ENCODE measurements around the gene MTCH1.

MTCH1 gene

DNA sequence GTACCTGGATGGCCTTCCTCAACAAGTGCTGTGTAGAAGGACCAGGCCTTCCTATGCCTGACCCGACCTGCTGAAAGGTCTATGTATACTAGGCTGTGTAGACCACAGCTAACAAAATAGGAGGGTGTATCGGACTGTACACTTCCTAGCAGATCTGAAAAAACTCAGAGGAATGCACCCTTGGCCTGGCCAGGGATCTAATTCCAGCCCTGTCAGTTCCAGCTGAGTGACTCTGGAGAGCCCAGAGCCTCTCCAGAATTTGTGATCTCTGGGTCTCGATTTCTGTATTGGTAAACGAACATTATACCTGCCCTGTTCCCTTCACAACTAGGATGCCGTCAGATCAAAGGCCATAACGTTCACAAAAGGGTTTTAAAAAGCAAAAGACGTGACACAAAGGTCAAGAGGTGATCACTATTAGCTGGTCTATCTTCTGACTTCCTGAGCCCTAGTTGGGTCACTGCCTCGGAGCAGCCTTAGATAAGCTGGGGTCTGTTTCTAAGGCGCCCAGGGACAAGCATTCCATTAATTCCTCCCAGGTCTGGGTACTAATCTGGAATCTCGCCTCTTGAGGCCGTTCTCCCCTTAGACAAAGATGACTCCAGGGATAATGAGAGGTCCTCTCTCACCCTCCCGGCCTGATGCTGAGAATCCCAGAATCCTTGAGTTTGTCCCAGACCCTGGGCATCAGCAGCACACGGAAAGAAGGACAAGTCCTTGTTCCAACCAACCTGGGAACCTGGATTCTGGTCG, 13.9 kb downstream of the MTCH1 start:
- Histone ChIP-seq H3K27me3 (ENCODE audit: insufficient read depth, low read length) (no peaks in the 10 kb centered on the region), H3K4me3 (ENCODE audit: low read length) (no peak overlapping the region), H3K27ac (ENCODE audit: low read length) (no peak overlapping the region), H3K36me3 (ENCODE audit: insufficient read depth, low read depth, low read length) (peaks cover 100% of the 10 kb centered on the region), H3K9me3 (ENCODE audit: insufficient read depth, low read depth, low read length) (no peaks in the 10 kb centered on the region), H3K9ac (ENCODE audit: low read depth, low read length) (no peak overlapping the region), H3K4me1 (ENCODE audit: insufficient read depth, low read length) (no peaks in the 10 kb centered on the region)

DNA sequence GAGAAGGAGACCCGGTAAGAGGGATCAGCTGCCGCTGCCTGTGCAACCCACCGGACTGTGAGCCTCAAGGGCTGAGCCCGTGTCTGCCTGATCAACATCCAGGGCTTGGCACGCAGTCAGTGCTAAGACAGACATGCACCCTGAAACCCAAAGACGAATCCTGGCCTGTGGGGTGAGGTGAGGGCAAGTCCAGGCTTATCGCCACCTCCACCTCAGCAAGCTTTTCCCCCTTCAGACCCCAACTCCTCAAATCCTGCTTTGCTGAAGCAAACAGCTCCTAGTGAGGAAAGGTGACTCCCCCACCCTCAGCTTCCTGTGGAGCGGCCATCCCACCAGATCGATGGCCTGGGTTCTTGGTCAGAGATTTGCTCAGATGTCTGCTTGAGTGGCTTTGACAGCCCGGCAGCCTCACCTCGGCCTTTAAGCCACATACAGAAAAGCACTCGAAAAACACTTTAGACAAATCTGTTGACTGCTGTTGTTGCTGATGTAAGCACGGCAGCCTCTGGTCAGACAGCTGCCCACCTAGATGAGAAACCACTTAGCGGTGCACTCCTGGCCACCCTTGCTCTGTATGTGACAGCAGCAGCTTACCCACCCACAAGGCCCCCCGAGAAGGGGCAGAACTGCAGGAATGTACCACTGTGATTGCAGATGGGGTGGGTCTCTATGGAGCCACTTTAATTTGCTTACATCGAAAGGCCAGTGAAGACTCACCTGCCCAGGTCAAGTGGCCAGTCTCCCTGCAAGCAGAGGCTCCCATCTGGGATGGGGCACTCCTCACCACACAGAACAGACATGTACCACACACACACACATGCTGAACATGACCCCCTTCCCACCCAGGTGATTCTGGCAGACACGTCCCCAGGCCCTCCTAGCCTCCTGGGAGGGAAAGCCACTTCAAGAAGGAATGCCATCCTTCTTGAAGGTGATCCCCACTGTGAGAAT, 14.8 kb downstream of the MTCH1 start:
- no peak overlapping the region for H3K9ac ChIP-seq (ENCODE audit: low read depth, low read length)

DNA sequence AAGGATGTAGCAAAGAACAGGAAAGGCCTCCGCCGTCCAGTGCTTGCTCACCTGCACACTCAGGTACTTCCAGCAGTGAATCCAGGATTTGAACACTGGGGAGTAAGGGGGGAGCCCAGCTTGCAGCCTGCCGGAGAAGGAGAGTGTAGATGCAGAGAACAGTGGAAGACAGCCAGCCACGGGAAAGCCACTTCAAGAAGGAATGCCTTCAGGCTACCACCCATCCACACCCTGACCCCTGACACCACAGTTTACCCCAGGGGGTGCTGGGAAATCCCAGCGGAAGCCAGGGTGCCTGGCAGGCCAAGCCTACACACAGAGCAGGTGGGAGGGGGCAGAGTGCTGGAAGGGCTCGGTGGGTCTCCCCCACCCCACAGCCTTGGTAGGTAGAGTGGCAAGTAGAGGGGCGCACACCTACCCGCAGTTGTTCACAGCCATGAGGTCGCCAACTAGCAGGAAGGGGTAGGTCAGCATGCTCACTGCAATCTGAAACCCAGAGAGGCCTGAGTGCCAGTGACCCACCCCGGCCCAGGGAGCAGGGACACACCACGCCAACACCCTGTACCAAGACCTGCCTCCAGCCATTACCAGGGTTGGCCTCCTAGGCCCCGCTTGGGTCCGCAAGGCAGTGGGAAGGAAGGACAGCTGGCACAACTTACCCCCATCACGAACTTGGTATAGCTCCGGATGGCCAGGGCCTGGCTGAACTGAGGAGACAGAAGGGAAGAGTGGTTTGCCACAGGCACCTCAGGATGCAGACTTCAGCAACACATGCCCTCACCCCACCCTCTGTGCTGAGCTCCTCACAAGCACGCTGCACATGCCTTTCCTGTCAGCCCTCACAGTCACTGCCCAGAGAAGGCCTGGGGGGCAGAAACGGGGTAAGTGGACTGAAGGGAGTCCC, 15.8 kb downstream of the MTCH1 start:
- no peaks in the 10 kb centered on the region for H3K27me3 ChIP-seq (ENCODE audit: insufficient read depth, low read length)
- H3K9ac ChIP-seq (ENCODE audit: low read depth, low read length) = no peak overlapping the region
- H3K9me3 ChIP-seq (ENCODE audit: insufficient read depth, low read depth, low read length) = no peaks in the 10 kb centered on the region
- no peak overlapping the region for H3K27ac ChIP-seq (ENCODE audit: low read length)
- H3K4me3 ChIP-seq (ENCODE audit: low read length) = no peak overlapping the region
- no peaks in the 10 kb centered on the region for H3K4me1 ChIP-seq (ENCODE audit: insufficient read depth, low read length)
- H3K36me3 ChIP-seq (ENCODE audit: insufficient read depth, low read depth, low read length) = peaks cover 83% of the 10 kb centered on the region

More for the DNA sequence above, 14.8 kb downstream of the MTCH1 start:
- no peaks in the 10 kb centered on the region for H3K4me1 ChIP-seq (ENCODE audit: insufficient read depth, low read length)
- no peaks in the 10 kb centered on the region for H3K27me3 ChIP-seq (ENCODE audit: insufficient read depth, low read length)
- peaks cover 93% of the 10 kb centered on the region for H3K36me3 ChIP-seq (ENCODE audit: insufficient read depth, low read depth, low read length)
- H3K9me3 ChIP-seq (ENCODE audit: insufficient read depth, low read depth, low read length) = no peaks in the 10 kb centered on the region
- H3K27ac ChIP-seq (ENCODE audit: low read length) = no peak overlapping the region
- no peak overlapping the region for H3K4me3 ChIP-seq (ENCODE audit: low read length)

DNA sequence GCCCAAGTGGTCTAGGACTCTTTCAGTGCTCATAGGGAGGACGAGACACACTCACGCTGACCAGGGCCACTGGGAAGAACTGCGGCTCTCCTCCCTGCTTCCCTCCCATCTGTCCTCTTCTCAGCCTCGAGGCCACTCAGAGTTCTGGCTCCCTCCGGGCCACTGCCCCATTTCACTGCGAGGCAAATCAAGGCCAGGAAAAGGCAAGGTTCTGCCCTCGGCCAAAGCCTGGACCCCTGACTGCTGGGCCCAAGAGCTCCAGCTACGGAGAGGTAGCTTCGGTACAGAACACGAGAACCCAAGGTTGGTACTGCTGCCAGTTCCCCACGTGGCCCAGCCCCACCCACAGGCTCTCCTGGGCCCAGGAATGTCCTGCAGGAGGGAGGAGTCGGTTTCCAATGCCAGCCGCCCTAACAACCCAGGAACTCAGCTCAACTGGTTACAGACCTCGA, 16.7 kb downstream of the MTCH1 start:
- no peak overlapping the region for H3K9ac ChIP-seq (ENCODE audit: low read depth, low read length)
- H3K36me3 ChIP-seq (ENCODE audit: insufficient read depth, low read depth, low read length) = peaks cover 74% of the 10 kb centered on the region
- no peak overlapping the region for H3K27ac ChIP-seq (ENCODE audit: low read length)
- H3K4me3 ChIP-seq (ENCODE audit: low read length) = no peak overlapping the region
- no peaks in the 10 kb centered on the region for H3K9me3 ChIP-seq (ENCODE audit: insufficient read depth, low read depth, low read length)
- no peaks in the 10 kb centered on the region for H3K4me1 ChIP-seq (ENCODE audit: insufficient read depth, low read length)
- H3K27me3 ChIP-seq (ENCODE audit: insufficient read depth, low read length) = no peaks in the 10 kb centered on the region

DNA sequence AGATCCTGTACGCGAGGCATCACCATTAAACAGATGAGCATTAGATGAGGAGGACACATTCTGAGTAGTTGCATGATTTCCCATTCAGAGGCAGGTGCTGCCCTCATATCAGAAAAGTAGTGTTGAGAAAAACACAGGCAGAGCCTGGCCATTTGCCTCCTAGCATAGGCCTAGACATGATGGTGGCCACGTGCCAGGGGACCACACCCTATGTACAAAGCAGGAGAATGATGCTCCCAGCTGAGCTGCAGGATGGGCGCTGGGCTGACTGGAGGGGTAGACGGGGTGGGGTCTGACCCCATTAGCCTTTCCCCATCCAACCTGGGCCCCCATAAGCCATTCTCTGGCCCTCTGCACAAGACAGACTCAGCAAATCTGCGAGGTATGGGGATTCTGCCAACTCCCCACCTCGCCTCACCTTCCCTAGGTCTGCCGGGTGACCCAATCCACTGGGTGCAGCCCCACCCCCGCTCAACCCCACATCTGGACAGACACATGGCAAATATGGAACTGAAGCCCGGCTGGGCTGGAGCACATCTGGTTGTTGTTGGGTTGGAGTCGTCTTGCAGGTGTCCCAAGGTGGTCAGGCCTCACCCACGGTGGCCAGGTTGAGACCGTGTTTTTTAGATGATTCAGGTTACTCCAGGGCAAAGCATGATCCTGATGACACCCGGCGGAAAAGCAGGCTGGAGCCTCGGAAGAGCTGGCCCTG, 17.6 kb downstream of the MTCH1 start:
- no peak overlapping the region for H3K4me3 ChIP-seq (ENCODE audit: low read length)
- H3K27me3 ChIP-seq (ENCODE audit: insufficient read depth, low read length) = no peaks in the 10 kb centered on the region
- H3K9me3 ChIP-seq (ENCODE audit: insufficient read depth, low read depth, low read length) = no peaks in the 10 kb centered on the region
- no peaks in the 10 kb centered on the region; the same call in 1 of the 2 replicates for H3K4me1 ChIP-seq (ENCODE audit: insufficient read depth, low read length)
- peaks cover 65% of the 10 kb centered on the region for H3K36me3 ChIP-seq (ENCODE audit: insufficient read depth, low read depth, low read length)
- no peak overlapping the region for H3K27ac ChIP-seq (ENCODE audit: low read length)
- H3K9ac ChIP-seq (ENCODE audit: low read depth, low read length) = no peak overlapping the region

DNA sequence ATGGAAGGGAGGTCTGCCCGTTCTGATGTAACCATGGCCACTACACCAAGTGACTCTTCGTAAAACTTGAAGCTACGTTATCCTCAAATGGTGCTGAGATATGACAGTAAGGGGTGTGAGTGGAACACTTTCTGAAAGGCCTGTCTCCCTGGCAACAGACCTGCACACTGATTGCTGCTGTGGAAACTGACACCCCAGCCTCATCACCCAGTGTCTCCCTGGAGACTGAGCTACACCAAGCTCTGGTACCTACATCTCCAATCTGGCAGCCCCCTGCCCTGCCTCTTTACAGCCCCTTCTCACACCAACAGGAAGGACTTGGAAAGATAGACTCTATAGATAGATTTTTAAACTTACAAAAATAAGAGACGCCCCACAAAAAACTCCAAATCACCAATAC, 18.2 kb downstream of the MTCH1 start:
- H3K9ac ChIP-seq (ENCODE audit: low read depth, low read length) = no peak overlapping the region
- no peaks in the 10 kb centered on the region for H3K27me3 ChIP-seq (ENCODE audit: insufficient read depth, low read length)
- H3K4me1 ChIP-seq (ENCODE audit: insufficient read depth, low read length) = no peaks in the 10 kb centered on the region; the same call in 1 of the 2 replicates
- H3K4me3 ChIP-seq (ENCODE audit: low read length) = no peak overlapping the region
- H3K36me3 ChIP-seq (ENCODE audit: insufficient read depth, low read depth, low read length) = peaks cover 58% of the 10 kb centered on the region
- no peak overlapping the region for H3K27ac ChIP-seq (ENCODE audit: low read length)
- H3K9me3 ChIP-seq (ENCODE audit: insufficient read depth, low read depth, low read length) = no peaks in the 10 kb centered on the region

DNA sequence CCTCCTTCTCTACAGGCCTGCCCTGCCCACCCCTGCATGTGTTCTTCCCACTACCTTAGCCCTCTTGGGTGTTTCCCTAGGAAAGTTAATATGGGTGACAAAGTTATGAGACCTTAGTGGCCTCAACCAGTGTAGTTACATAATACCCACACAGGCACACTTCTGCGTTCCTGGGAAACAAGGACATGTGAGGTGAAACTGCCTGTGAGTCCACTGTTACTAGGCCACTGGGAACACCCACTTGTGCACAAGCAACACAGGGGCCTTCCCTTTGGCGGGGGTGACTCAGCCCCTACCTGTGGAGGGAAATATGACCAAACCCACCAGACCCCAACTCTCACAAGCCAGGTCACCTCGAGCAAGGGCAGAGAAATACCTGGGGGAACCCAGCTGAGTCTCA, 18.7 kb downstream of the MTCH1 start:
- Histone ChIP-seq H3K9me3 (ENCODE audit: insufficient read depth, low read depth, low read length) (no peaks in the 10 kb centered on the region), H3K36me3 (ENCODE audit: insufficient read depth, low read depth, low read length) (peaks cover 54% of the 10 kb centered on the region), H3K4me1 (ENCODE audit: insufficient read depth, low read length) (no peaks in the 10 kb centered on the region; the same call in 1 of the 2 replicates), H3K4me3 (ENCODE audit: low read length) (no peak overlapping the region), H3K9ac (ENCODE audit: low read depth, low read length) (no peak overlapping the region), H3K27ac (ENCODE audit: low read length) (no peak overlapping the region), H3K27me3 (ENCODE audit: insufficient read depth, low read length) (no peaks in the 10 kb centered on the region)

DNA sequence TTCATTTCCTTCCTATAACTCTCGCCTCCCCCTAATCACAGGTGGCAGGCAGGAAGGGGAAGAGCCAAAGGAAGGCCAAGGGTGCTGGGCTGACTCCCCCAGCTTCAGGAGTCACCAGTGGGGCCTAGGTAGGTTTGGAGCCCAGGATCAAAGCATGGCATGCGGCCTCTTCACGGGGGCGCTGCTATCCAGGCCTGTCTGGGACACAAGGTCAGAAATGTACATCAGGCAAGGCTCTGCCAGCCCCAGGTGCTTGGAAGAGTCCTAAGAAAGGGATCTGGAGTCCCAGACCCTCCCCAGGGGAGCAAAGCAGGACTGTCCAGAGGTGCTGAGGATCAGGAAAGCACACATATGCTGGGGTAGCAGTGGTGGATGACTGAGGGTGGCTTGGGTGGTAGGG, 21.1 kb downstream of the MTCH1 start:
- Histone ChIP-seq H3K4me3 (ENCODE audit: low read length) (no peak overlapping the region), H3K27me3 (ENCODE audit: insufficient read depth, low read length) (no peaks in the 10 kb centered on the region), H3K4me1 (ENCODE audit: insufficient read depth, low read length) (no peaks in the 10 kb centered on the region; the same call in 1 of the 2 replicates), H3K9me3 (ENCODE audit: insufficient read depth, low read depth, low read length) (no peaks in the 10 kb centered on the region), H3K36me3 (ENCODE audit: insufficient read depth, low read depth, low read length) (peaks cover 30% of the 10 kb centered on the region), H3K27ac (ENCODE audit: low read length) (no peak overlapping the region), H3K9ac (ENCODE audit: low read depth, low read length) (no peak overlapping the region)

DNA sequence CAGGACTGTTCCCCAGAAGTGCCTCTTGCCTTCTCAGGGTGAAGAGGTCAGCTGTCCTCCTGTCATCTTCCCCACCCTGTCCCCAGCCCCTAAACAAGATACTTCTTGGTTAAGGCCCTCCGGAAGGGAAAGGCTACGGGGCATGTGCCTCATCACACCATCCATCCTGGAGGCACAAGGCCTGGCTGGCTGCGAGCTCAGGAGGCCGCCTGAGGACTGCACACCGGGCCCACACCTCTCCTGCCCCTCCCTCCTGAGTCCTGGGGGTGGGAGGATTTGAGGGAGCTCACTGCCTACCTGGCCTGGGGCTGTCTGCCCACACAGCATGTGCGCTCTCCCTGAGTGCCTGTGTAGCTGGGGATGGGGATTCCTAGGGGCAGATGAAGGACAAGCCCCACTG, 21.6 kb downstream of the MTCH1 start:
- H3K9ac ChIP-seq (ENCODE audit: low read depth, low read length) = no peak overlapping the region

DNA sequence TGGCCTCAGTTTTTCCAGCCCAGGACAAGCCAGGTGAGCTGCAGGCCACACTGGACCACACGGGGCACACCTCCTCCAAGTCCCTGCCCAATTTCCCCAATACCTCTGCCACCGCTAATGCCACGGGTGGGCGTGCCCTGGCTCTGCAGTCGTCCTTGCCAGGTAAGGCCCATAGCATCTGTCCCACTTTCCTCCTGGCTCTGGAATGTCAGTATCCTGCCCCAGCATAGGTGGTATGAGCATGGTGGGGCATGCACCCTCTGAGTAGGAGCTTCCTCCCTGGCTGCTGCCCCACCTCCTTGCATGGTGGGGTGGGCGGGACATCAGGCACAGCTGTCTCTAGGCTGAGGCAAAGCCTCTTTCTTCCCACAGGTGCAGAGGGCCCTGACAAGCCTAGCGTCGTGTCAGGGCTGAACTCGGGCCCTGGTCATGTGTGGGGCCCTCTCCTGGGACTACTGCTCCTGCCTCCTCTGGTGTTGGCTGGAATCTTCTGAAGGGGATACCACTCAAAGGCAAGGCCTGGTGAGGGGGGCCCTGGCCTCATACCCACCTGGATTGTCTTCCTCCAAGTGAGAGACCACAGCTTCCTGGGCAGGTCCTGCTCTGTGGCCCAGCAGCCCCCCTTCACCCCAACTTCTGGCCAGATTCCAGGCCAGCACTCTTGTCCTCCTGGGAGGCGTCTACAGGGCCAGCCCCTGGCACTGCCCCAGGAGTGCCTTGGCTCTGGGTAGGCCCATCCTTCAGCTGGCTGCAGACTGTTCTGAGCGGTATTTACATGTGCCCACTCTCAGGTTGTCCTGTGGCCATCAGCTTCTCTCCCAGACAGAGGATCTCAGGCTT, 22.3 kb downstream of the MTCH1 start:
- H3K27me3 ChIP-seq (ENCODE audit: insufficient read depth, low read length) = no peaks in the 10 kb centered on the region
- H3K27ac ChIP-seq (ENCODE audit: low read length) = no peak overlapping the region
- peaks cover 18% of the 10 kb centered on the region for H3K36me3 ChIP-seq (ENCODE audit: insufficient read depth, low read depth, low read length)
- no peaks in the 10 kb centered on the region for H3K9me3 ChIP-seq (ENCODE audit: insufficient read depth, low read depth, low read length)
- no peaks in the 10 kb centered on the region; the same call in 1 of the 2 replicates for H3K4me1 ChIP-seq (ENCODE audit: insufficient read depth, low read length)
- H3K4me3 ChIP-seq (ENCODE audit: low read length) = no peak overlapping the region
- no peak overlapping the region for H3K9ac ChIP-seq (ENCODE audit: low read depth, low read length)

More for the DNA sequence above, 21.6 kb downstream of the MTCH1 start:
- Histone ChIP-seq H3K27ac (ENCODE audit: low read length) (no peak overlapping the region), H3K4me1 (ENCODE audit: insufficient read depth, low read length) (no peaks in the 10 kb centered on the region; the same call in 1 of the 2 replicates), H3K4me3 (ENCODE audit: low read length) (no peak overlapping the region), H3K9me3 (ENCODE audit: insufficient read depth, low read depth, low read length) (no peaks in the 10 kb centered on the region), H3K27me3 (ENCODE audit: insufficient read depth, low read length) (no peaks in the 10 kb centered on the region), H3K36me3 (ENCODE audit: insufficient read depth, low read depth, low read length) (peaks cover 24% of the 10 kb centered on the region)

All from iPS-20b (cell line).